GM21786 (cell line): Measurements from ENCODE around the gene ACVR1B.

Source experiments
- ATAC-seq: cut with Tn5 transposase; IDR thresholded peaks from one replicate; pipeline ENCODE4 v1.9.1; 2021; ENCODE audit not compliant: unreplicated experiment

The ACVR1B gene

GRCh38 chr12:51942501-51943000 is 8.9 kb upstream of the ACVR1B start:
- ATAC-seq, result no peak

GRCh38 chr12:51943346-51943745 is 8.2 kb upstream of the ACVR1B start:
- ATAC-seq, result no peak

GRCh38 chr12:51944608-51945233 is 6.8 kb upstream of the ACVR1B start:
- no peak for ATAC-seq

GRCh38 chr12:51947246-51947996 is 4.1 kb upstream of the ACVR1B start:
- no peak for ATAC-seq

GRCh38 chr12:51948066-51948465 is 3.4 kb upstream of the ACVR1B start:
- no peak for ATAC-seq

- no peak for ATAC-seq
Measured at GRCh38 chr12:51949342-51950030, 2.0 kb upstream of the ACVR1B start.

GRCh38 chr12:51950682-51951198 is 759 bp upstream of the ACVR1B start:
- no peak for ATAC-seq

GRCh38 chr12:51951843-51952722 is 584 bp downstream of the ACVR1B start:
- no peak for ATAC-seq

GRCh38 chr12:51953089-51953488 is 1.6 kb downstream of the ACVR1B start:
- ATAC-seq, result no peak

- no peak for ATAC-seq
Measured at GRCh38 chr12:51953864-51954263, 2.4 kb downstream of the ACVR1B start.

GRCh38 chr12:51954561-51955361 is 3.3 kb downstream of the ACVR1B start:
- ATAC-seq, result no peak

GRCh38 chr12:51955702-51956101 is 4.2 kb downstream of the ACVR1B start:
- ATAC-seq, result no peak

GRCh38 chr12:51958542-51958941 is 7.0 kb downstream of the ACVR1B start:
- ATAC-seq, result no peak

GRCh38 chr12:51959211-51959610 is 7.7 kb downstream of the ACVR1B start:
- ATAC-seq, result no peak

- no peak for ATAC-seq
Measured at GRCh38 chr12:51959921-51960320, 8.4 kb downstream of the ACVR1B start.

GRCh38 chr12:51960488-51960887 is 9.0 kb downstream of the ACVR1B start:
- ATAC-seq, result no peak

- ATAC-seq, result no peak
Measured at GRCh38 chr12:51960890-51961289, 9.4 kb downstream of the ACVR1B start.

GRCh38 chr12:51961834-51962233 is 10.3 kb downstream of the ACVR1B start:
- ATAC-seq, result no peak

GRCh38 chr12:51962737-51963136 is 11.2 kb downstream of the ACVR1B start:
- no peak for ATAC-seq

GRCh38 chr12:51963477-51963876 is 12.0 kb downstream of the ACVR1B start:
- ATAC-seq, result no peak
